Measurements from ENCODE around the gene PIR. TPM values are rescaled to one million over a fixed set of nuclear protein-coding genes. Genes with fewer than 3 reads are reported as not detected.

The PIR gene
- total RNA-seq, 4 donors from 2014 or later: 9.8 to 54.7 (median 25.0) TPM

DNA sequence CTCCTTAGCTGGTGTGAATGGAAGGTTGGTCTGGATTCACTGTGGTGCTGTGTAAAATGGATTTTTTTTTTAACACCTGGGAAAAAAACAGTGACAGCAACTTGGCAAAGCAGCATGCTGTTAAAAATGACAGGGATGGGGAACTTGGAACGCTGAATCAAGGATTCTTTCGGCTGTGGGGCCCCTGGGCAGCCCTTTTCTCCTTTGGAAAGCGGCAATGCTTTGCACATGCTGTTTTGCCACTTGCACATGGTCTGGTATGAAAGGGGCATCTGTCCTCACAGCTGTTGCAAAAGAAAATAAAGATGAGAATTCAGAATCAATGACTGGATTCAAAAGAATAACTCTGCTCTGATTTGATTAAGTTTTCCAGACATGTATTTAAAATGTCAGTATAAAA lies 147.2 kb downstream of the PIR start:
- ATAC-seq (ENCODE audit: low FRiP score) (no peak), DNase-seq (ENCODE audit: low spot score) (no peak)
- TF ChIP-seq, protein P1, sequence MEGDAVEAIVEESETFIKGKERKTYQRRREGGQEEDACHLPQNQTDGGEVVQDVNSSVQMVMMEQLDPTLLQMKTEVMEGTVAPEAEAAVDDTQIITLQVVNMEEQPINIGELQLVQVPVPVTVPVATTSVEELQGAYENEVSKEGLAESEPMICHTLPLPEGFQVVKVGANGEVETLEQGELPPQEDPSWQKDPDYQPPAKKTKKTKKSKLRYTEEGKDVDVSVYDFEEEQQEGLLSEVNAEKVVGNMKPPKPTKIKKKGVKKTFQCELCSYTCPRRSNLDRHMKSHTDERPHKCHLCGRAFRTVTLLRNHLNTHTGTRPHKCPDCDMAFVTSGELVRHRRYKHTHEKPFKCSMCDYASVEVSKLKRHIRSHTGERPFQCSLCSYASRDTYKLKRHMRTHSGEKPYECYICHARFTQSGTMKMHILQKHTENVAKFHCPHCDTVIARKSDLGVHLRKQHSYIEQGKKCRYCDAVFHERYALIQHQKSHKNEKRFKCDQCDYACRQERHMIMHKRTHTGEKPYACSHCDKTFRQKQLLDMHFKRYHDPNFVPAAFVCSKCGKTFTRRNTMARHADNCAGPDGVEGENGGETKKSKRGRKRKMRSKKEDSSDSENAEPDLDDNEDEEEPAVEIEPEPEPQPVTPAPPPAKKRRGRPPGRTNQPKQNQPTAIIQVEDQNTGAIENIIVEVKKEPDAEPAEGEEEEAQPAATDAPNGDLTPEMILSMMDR (IDR thresholded peaks at IDR 0.05): no peak

DNA sequence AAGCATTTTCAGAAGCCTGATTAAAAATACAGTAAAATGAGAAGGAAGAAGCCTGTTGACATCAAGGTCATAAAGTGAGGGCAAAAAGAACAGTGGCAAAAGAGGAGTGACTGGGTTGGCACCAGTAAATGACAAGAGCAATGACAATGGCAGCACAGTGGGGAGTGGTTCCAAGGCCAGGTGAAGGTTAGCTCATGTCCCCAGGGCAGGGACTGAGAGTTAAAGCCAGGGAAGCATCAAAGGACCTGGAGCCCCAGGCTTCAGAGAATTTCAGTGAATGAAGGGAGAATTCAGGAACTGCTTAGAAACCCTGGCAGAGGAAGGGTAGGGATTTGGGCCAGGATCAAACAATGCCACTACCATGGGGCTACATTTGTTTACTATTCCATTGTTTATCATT lies 149.0 kb downstream of the PIR start:
- no peak for DNase-seq (ENCODE audit: low spot score)
- no peak for ATAC-seq (ENCODE audit: low FRiP score)
- TF ChIP-seq, protein P1 (IDR thresholded peaks at IDR 0.05): no peak

DNA sequence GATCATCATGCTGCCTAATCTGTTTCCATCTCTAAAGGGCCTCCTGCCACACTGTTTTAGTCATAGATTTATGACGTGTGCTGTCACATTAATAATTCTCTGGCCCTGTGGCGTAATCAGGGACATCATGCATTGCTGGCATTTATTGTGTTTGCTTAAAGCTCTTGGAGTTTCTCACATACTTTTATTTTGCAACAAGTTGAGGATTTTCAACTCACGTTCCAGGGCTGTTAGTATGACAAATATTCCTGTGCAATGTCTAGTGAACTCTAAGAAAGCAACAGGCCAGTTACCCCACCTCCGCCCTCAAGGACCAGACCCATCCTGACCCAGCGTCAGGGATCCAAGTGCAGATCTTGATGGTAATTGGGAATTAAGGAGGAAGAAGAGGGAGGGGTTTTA lies 150.1 kb downstream of the PIR start:
- peak; percentile 73 for ATAC-seq (ENCODE audit: low FRiP score)
- TF ChIP-seq, protein P1 (IDR thresholded peaks at IDR 0.05): no peak
- no peak for DNase-seq (ENCODE audit: low spot score)

DNA sequence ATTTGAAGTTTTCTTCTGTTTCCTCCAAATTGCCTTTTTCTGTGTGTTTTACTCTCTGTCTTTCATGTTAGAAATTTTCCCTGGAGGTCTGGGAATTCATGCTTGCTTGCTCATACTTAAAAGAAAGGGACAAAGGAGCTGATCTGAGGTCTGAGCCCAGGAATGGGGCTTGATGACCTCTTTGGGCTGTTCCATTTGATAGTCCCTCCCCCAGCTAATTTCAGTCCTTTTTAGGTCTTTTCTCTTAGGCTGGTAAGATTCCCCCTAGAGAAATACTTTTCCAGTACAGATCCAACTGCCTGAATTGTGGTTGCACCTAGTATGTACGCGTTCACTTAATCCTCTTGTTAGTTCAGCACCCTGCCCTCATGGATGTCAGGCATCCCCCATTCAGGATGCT lies 152.3 kb downstream of the PIR start:
- TF ChIP-seq, protein P1 (IDR thresholded peaks at IDR 0.05): no peak
- no peak for DNase-seq (ENCODE audit: low spot score)
- ATAC-seq (ENCODE audit: low FRiP score): no peak

DNA sequence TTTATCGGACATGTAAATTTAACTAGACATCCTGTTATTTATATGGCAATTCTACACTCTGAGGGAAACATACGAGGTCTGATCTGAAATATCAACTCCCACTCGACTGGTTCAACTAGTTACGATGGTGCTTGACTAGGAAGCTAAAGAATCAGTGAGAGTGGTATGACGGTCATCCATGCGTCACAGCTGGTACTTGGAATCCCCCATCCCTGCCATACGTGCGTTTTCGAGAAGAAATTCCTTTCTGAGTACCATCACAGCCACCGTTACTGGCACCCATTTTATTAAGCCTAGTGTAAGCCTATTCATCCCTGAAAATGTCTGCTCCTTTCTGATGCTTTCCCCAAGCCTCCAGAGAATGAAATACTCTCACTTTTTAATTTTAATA lies 157.1 kb downstream of the PIR start:
- TF ChIP-seq, protein P1 (IDR thresholded peaks at IDR 0.05): no peak
- peak; percentile 43 for DNase-seq (ENCODE audit: low spot score)
- peak; percentile 47 for ATAC-seq (ENCODE audit: low FRiP score)

DNA sequence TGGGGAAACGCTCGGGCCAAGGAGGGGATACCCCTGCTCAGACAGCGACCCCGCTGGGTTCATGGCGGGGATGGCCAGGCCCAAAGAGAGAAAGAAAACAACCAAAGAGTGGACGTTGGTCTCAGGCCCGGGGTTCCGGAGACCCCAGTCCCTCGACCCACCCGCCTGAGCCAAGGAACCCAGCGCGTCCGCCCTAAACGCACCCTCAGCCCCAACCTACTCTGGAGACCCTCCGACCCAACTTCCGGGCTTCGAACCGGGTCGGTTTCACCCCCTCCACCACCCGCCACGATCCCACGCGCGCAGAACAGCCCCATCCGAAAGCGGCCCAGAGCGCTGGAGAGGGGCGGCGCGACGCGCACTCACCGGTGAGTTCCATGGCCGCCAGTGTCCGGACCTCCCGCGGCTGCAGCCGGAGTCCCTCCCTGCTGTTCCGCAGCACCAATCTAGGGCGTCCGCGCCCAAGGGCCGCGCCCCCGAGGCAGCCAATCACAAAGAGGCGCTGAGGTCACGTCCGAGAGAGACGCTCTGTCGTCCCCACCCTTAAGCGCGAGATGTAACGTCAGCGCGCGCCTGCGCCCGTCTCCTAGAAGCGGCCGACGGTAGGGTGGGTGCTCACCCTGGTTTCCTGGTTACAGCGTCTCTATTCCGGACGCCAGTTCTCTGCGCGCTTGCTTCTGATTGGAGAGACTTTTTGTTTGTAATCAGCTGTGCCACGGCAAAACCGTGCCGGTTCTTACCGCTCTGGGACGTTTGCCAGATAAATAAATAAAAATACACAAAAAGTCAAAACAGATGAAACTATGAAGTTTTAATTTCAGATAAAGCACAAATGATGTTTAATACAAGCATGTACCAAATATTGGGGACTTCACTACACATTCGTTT lies 157.8 kb downstream of the PIR start, which contains the start of gene PIGA:
Gene PIGA, minus strand, starts transcription at position 389 of the 888 bp plus-strand sequence. CDS start 3,593 bp downstream, outside the sequence.
- peak; percentile 59 for DNase-seq (ENCODE audit: low spot score)
- ATAC-seq (ENCODE audit: low FRiP score): peak; percentile 97
- TF ChIP-seq, protein P1 (IDR thresholded peaks at IDR 0.05): no peak

Other genes starting within 250 kb of the PIR start
- gene ASB9, start 223.2 kb downstream of the PIR start, total RNA-seq: 1 to 10 TPM; 1.9 to 4.0 (median 2.7) TPM
- not detected for gene ASB11, start 177.7 kb downstream of the PIR start, total RNA-seq
- gene PIGA, start 157.8 kb downstream of the PIR start, total RNA-seq: 10 to 100 TPM; 11.8 to 30.7 (median 15.7) TPM
- 10 to 100 TPM in 1 of 4 donors, 1 to 10 TPM in 3; 1.1 to 28.8 (median 6.3) TPM for gene VEGFD, start 108.9 kb downstream of the PIR start, total RNA-seq
- 10 to 100 TPM in 1 of 4 donors, 1 to 10 TPM in 3; 1.7 to 12.9 (median 2.8) TPM for gene BMX, start 7.5 kb upstream of the PIR start, total RNA-seq
- gene ACE2, start 107.6 kb upstream of the PIR start, total RNA-seq: 10 to 100 TPM in 3 of 4 donors, 1 to 10 TPM in 1; 6.2 to 76.3 (median 21.5) TPM
- gene CLTRN, start 171.5 kb upstream of the PIR start, total RNA-seq: under 1 TPM in 1 of 4 donors, not detected in 3; 0.88 TPM
- gene CA5B, start 244.9 kb upstream of the PIR start, total RNA-seq: 10 to 100 TPM; 10.2 to 29.3 (median 11.0) TPM

Data from omental fat pad (tissue), 4 donors.